HG02623 (cell line): Measurements from ENCODE around the gene BRAP.
"Not testable (repeated sequence)": the region's sequence is repeated elsewhere in the genome, so short reads cannot be mapped to it uniquely, and the experiment has no call there.

ENCODE experiments used
- ATAC-seq: cut with Tn5 transposase; IDR thresholded peaks from one replicate; pipeline ENCODE4 v1.9.1; 2021; ENCODE audit warnings: moderate library complexity; ENCODE audit not compliant: unreplicated experiment

The BRAP gene

DNA sequence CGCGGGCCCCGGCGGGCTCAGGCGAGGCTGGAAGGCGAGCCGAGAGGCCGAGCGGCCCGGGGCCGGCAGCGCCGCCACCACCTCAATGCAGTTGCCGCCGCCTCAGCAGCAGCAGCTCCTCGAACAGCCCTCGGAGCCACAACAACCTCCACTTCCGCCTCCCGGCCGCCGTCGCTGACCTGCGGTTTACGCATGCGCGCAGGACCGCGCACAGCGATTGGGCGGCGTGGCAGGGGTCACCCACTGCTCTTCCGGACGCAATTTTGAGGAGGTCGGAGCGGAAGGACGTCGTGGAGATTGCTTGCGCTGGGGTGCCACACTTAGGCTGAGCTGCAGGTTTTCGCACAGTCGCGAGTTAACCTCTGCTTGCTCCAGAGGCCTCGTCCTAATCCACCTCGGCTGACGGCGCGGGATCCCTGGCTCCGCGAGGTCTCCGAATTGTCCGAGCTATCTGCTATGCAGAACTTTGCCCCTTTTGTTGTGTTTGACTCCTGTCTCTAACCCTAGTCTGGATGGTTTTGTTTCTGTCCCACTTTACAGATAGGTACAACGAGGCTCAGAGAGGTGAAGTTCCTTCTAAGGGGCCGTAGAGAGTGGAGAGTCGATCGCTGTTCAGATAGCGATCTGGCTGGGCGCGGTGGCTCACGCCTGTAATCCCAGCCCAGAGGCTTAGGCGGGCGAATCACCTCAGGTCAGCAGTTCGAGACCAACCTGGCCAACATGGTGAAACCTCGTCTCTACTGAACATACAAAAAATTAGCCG lies at the start of gene BRAP, which contains the start of gene ACAD10:
TSS of gene BRAP (minus strand) at position 146 of the 763 bp plus-strand sequence. CDS start 164 bp downstream, outside the sequence.
TSS of gene ACAD10 (plus strand) at position 243 of the 763 bp plus-strand sequence. CDS start 6,657 bp downstream, outside the sequence.
- peak; percentile 87 for ATAC-seq

GRCh38 chr12:111733340-111733915 lies 47.7 kb upstream of the BRAP start:
- ATAC-seq: no peak

DNA sequence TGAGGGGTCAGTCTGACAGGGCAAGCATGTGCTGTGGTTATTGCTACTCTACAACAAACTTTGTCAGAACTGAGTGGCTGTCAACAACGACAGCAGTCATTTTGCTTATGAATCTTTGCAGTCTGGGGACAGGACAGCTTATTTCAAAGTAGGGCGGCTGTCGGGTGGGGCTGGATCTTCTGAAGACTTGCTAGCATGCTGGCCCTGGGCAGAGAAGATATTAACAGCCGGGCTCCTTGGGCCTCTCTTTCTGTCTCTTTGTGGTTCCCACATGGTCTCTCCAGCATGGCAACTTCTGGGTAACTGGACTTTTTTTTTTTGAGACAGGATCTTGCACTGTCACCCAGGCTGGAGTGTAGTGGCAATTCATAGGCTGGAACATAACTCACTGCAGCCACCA lies 47.0 kb upstream of the BRAP start:
- ATAC-seq: no peak

DNA sequence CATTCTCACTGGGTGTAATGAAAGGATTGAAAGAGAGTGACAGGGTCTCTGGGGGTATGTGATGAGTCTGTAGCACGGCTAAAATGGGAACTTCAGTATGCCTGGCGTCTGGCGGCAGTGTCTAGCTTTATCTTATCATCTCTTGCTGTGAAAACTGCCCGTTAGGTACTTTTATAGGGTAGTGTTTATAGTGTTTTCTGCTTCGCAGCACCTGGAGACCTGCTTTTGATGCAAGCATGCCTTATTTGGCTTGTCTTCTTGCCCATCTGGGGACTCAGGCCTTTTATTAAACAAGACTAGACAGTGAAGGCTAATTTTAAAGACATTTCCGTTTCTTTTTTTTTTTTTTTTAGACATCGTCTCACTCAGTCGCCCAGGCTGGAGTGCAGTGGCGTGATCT lies 44.7 kb upstream of the BRAP start:
- no peak for ATAC-seq

DNA sequence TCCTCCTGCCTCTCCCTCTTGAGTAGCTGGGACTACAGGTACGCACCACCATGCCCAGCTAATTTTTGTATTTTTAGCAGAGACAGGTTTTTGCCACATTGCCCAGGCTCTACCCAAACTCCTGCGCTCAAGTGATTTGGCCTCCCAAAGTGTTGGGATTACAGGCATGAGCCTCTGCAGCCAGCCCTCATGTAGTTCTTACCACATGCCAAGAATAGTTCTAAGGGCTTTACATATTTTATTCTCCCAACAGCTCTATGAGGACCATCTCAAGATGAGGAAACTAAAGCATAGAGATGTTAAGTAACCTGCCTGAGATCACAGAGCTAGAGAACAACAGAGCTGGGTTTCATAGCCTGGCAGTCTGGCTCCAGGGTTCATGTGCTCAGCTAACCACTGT lies 43.0 kb upstream of the BRAP start:
- ATAC-seq: no peak

DNA sequence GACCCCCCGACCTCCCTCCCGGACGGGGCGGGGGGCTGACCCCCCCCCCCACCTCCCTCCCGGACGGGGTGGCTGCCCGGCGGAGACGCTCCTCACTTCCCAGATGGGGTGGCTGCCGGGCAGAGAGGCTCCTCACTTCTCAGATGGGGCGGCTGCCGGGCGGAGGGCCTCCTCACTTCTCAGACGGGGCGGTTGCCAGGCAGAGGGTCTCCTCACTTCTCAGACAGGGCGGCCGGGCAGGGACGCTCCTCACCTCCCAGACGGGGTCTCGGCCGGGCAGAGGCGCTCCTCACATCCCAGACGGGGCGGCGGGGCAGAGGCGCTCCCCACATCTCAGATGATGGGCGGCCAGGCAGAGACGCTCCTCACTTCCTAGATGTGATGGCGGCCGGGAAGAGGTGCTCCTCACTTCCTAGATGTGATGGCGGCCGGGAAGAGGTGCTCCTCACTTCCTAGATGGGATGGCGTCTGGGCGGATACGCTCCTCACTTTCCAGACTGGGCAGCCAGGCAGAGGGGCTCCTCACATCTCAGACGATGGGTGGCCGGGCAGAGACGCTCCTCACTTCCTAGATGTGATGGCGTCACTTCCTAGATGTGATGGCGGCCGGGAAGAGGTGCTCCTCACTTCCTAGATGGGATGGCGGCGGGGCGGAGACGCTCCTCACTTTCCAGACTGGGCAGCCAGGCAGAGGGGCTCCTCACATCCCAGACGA lies 38.0 kb upstream of the BRAP start:
- not testable (repeated sequence) for ATAC-seq

GRCh38 chr12:111720457-111720856 lies 34.7 kb upstream of the BRAP start:
- ATAC-seq: no peak

DNA sequence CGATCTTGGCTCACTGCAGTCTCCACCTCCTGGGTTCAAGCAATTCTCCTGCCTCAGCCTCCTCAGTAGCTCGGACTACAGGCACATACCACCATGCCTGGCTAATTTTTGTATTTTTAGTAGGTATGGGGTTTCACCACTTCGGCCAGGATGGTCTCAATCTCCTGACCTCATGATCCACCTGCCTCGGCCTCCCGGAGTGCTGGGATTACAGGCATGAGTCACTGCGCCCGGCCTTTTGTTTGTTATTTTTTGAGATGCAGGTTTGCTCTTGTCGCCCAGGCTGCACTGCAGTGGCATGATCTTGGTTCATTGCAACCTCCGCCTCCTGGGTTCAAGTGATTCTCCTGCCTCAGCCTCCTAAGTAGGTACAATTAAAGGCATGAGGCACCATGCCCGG lies 33.6 kb upstream of the BRAP start:
- not testable (repeated sequence) for ATAC-seq

- ATAC-seq: no peak
Measured at GRCh38 chr12:111715279-111715678, 29.5 kb upstream of the BRAP start.

DNA sequence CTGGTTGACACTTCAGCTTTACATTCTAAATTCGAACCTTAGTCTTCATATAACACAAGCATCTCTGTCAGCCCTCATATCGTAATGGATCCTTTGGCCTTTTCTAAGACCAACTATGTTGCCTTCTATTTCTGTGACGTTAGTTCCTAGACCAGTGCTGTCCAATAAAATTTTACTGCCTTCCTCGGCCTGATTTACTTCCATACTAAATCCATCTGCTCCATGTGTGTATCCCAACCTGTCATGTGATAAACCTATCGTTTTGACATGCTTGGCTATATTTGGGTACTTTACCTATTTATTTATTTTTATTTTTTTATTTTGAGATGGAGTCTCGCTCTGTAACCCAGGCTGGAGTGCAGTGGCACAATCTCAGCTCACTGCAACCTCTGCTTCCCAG lies 20.4 kb upstream of the BRAP start:
- ATAC-seq: no peak

DNA sequence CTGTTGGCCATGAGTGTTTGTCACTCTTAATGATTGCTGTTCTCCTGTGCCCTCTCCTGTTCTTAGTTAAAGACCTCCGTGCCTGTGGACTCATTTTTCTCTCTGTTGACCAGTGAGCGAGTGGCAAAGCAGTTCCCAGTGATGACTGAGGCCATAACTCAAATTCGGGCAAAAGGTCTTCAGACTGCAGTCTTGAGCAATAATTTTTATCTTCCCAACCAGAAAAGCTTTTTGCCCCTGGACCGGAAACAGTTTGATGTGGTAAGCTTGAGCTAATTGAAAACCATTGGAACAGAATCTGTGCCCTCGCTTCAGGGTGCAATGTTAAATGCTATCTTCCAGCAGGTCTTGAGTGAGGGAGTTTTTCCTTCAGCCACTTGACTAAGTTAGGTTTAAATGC lies 19.9 kb upstream of the BRAP start:
- no peak for ATAC-seq

DNA sequence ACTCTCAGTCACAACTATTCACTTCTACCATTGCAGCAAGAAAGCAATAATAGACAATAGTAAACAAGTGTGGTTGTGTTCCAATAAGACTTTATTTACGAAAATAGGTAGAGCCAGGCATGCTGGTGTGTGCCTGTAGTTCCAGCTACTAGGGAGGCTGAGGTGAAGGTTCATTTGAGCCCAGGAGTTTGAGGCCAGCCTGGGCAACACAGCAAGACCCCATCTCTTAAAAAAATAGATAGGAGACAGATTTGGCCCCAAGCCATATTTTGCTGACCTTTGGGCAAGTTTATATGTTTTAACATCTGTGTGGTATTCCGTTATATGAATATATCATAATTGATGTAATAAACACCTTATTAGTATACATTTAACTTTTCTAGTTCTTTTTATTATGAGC lies 14.2 kb upstream of the BRAP start:
- ATAC-seq: no peak

DNA sequence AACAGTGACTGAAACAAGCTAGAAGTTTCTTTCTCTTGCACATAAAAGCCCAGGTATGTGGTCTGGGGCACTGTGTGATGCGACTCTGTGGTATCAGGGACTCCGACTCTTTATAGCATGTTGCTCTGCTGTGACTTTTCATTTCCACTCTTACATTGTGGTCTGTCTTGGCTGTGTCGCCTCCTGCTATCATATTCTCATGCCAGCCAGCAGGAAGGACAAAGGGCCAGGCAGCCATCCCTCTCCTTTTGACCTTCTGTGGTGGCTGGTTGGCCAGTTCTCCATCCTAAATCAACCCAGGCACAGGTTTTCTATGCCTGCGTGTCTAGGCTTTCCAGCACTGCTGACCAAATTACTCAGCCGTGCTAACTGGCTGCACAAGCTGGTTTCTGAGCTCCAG lies 8.1 kb upstream of the BRAP start:
- no peak for ATAC-seq

GRCh38 chr12:111692575-111693210 lies 6.9 kb upstream of the BRAP start:
- ATAC-seq: no peak

GRCh38 chr12:111691262-111691661 lies 5.5 kb upstream of the BRAP start:
- no peak for ATAC-seq

DNA sequence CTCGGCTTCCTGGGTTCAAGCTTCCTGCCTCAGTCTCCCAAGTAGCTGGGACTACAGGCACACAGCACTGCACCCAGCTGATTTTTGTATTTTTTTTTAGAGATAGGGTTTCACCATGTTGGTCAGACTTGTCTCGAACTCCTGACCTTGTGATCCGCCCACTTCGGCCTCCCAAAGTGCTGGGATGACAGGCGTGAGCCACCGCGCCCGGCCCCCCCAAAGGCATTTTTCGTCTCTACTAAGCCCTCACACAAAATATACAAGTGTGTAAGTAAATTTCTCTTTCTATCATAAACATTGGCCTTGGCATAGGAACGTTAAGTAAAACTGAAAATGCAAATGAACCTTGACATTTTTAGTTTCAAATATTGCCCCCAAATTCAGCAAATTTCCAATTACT lies 2.2 kb upstream of the BRAP start:
- no peak for ATAC-seq

GRCh38 chr12:111687255-111687654 lies 1.5 kb upstream of the BRAP start:
- no peak for ATAC-seq

DNA sequence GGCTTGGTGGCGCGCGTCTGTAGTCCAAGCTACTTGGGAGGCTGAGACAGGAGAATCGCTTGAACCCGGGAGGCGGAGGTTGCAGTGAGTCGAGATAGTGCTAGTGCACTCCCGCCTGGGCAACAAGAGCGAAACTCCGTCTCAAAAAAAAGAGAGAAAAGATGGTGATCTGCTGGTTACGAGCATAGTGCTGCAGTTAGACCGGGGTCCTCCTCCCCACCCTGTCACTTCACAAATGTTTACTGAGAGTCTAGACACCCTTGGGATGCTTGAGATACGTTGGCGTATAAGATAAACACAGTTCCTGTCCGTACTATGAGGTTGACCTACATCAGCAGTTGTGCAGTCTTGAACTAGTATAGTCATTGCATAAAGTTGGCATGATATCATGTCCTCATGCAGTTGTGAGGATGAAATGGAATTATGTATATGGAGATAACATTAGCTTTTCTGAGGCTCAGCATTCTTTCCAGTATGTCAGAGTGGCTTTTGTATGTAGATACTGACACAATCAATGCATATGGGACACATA lies 884 bp upstream of the BRAP start:
- no peak for ATAC-seq

- ATAC-seq: no peak
Measured at GRCh38 chr12:111685322-111685810, 390 bp downstream of the BRAP start.

DNA sequence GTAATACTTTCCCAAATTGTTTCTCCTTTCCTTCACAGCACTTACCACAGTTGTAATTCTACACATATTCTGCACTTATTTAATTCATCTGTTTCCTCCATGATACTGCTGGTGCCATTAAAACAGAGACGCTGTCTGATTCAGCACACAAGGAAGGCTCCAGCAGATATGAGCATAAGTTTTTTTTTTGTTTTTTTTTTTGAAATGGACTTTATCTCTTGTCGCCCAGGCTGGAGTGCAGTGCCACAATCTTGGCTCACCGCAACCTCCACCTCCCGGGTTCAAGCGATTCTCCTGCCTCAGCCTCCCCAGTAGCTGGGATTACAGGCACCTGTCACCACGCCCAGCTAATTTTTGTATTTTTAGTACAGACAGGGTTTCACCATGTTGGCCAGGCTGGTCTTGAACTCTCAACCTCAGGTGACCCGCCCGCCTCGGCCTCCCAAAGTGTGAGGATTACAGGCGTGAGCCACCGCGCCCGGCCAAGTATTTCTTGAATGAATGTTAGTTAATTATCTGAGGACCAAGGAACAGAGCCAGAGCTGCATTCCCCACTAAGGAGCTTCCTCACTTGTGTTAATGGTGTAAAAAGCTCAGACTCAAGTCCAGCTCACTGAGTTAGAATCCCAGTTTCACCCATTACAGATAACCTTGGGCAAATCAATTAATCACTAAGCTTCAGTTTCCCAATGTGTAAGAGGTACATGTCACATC lies 1.1 kb downstream of the BRAP start:
- not testable (repeated sequence) for ATAC-seq
